Activated CD4-positive, alpha-beta memory T cell treated with anti-CD3 and anti-CD28 coated beads for 36 hours (primary cell): ENCODE results near the gene POLA1. TPM values are rescaled to one million over a fixed set of nuclear protein-coding genes. Genes with fewer than 3 reads are reported as not detected.
A peak's percentile ranks its signal among the peaks of the same experiment; 100 is the strongest.

Source experiments
- CTCF ChIA-PET: fragments of 350-600 bp; sonication (Branson Sonifier 250); formaldehyde crosslinking; loops from one replicate; lab custom pipeline; 2021; ENCODE audit warnings: antibody characterized with exemption, inconsistent platforms; lab: Charles Lee
- POLR2A ChIA-PET: fragments of 350-600 bp; sonication (Branson Sonifier 250); formaldehyde crosslinking; loops from one replicate; lab custom pipeline; 2021; ENCODE audit warnings: antibody characterized with exemption; lab: Charles Lee
- DNase-seq: peaks from one replicate; pipeline ENCODE4 v3.0.0-alpha.2; 2020
- H3K27ac Mint-ChIP-seq: one replicate; pipeline ENCODE4 v1.8.0; 2021; ENCODE audit warnings: mixed read lengths
- H3K27me3 Mint-ChIP-seq: one replicate; pipeline ENCODE4 v1.8.0; 2021; ENCODE audit warnings: mixed read lengths
- H3K36me3 Mint-ChIP-seq: one replicate; pipeline ENCODE4 v1.8.0; 2021; ENCODE audit warnings: mixed read lengths
- H3K4me1 Mint-ChIP-seq: one replicate; pipeline ENCODE4 v1.8.0; 2021; ENCODE audit warnings: low read depth, mixed read lengths
- H3K4me3 Mint-ChIP-seq: one replicate; pipeline ENCODE4 v1.8.0; 2021; ENCODE audit warnings: mild to moderate bottlenecking, mixed read lengths
- H3K9me3 Mint-ChIP-seq: one replicate; pipeline ENCODE4 v1.8.0; 2021; ENCODE audit warnings: mixed read lengths
- intact Hi-C: fragments of 100-400 bp; cut with micrococcal nuclease; formaldehyde crosslinking; loops from one replicate; pipeline ENCODE4 v1.15.1; 2023
- total RNA-seq, 2 experiments: library from RNA; stranded (reverse); gene quantifications; one replicate each; pipeline ENCODE4 v1.2.3, GENCODE V29; 2021

Gene POLA1
- total RNA-seq, 2 experiments from 2014 or later, result 40.9 to 41.7 TPM

DNA sequence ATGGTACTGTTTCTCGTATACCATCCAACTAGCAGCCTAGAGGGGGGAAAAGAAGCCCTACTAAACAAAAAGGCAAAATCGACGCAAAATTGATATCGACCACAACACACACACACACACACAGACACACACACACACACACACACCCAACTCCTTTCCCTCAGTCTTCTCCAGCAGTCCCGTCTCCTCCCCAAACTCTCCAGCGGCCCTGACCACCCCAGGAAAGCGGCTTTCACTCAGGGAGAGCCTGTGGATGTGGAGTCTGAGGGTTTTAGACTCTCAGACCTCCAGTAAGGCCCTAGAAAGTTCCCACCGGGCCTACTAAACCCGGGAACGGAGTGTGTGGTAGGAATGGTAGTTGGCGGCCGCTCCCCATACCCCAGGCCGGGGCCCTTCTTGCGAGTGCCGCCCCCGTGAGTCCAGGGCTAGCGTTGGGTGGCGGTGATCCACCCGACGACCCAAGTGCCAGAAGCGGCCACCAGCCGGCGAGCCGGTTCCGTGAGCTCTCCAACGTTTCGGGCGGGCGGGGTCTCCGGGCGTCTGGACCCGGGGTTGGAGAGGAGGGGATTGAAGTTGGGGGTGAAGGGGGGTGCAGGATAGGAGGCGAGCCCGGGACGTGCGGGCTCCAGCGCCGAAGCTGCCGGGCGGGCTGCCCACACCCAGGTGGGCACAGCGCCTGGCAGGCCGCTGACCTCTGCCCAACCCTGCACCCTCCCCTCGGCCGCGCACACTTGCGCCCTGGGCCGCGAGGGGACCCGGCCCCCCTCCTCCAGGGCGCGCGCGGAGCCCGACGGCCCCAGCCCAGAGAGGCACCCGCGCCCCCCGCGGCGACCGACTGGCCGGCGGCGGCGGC, 308.3 kb downstream of the POLA1 start:
- CTCF ChIA-PET, result interaction anchor here (0.6 kb wide), 1 partner anchor 20 kb away, joined by 4 read pairs; no protein-coding TSS in a partner anchor
- Mint-ChIP-seq H3K27ac (no peak overlapping the region), H3K27me3 (peaks cover 27% of the 10 kb centered on the region), H3K9me3 (no peaks in the 10 kb centered on the region), H3K36me3 (no peaks in the 10 kb centered on the region), H3K4me3 (no peak overlapping the region), H3K4me1 (peaks cover 19% of the 10 kb centered on the region)
- POLR2A ChIA-PET, result no interaction called here
- no peak for DNase-seq
- intact Hi-C loops, result no loop called here

DNA sequence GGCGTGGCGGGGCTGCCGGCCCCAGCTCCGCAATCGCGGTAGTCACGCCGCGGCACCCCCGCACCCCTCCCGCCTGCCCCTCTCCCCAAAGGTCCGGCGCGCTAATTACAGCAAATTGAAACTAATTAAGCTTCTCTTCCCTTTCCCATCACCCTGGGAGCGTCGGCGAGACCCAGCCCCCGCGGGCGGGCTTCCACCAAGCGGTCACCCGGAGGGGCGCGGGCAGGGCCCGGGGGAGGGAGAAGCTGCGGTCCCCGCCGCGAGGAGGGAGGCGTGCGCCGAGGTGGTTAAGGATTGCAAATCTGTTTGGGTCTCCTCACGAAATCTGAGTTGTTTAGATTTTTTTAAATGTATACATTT, 308.9 kb downstream of the POLA1 start:
- ChIA-PET POLR2A (no interaction called here), CTCF (interaction anchor here (0.6 kb wide), 1 partner anchor 20 kb away, joined by 4 read pairs; no protein-coding TSS in a partner anchor)
- intact Hi-C loops, result no loop called here

GRCh38 chrX:25003066-25003849, 309.5 kb downstream of the POLA1 start:
- POLR2A ChIA-PET, result no interaction called here
- intact Hi-C loops, result no loop called here
- H3K4me1 Mint-ChIP-seq, result peaks cover 19% of the 10 kb centered on the region
- H3K36me3 Mint-ChIP-seq, result no peaks in the 10 kb centered on the region
- DNase-seq, result no peak
- H3K27me3 Mint-ChIP-seq, result peaks cover 36% of the 10 kb centered on the region
- peak overlapping the region; percentile 45 for H3K27ac Mint-ChIP-seq
- H3K9me3 Mint-ChIP-seq, result no peaks in the 10 kb centered on the region
- peak overlapping the region; percentile 67 for H3K4me3 Mint-ChIP-seq
- CTCF ChIA-PET, result no interaction called here

More for the DNA sequence above, 308.9 kb downstream of the POLA1 start:
- Mint-ChIP-seq H3K4me3 (no peak overlapping the region), H3K27ac (no peak overlapping the region), H3K36me3 (no peaks in the 10 kb centered on the region), H3K4me1 (peaks cover 19% of the 10 kb centered on the region), H3K9me3 (no peaks in the 10 kb centered on the region), H3K27me3 (peaks cover 30% of the 10 kb centered on the region)
- no peak for DNase-seq

DNA sequence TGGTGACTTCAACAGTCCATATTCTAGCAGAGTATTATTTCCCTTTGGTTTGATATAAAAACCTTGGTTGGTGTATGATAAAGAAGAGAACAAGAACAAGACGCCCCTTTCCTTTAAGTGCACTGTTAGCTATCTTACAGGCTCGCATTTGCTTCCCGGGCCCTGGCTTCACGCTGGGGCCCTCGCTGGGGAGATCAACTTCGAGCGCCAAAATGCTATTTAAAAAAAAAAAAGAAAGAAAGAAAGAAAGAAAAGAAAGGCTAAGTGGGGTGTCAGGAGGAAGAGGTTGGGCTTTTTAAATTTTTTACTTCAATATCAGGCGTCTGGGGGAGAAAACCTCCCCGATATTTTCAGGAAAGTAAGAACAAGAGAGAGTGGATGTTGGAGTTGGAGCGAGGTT, 310.3 kb downstream of the POLA1 start:
- H3K27ac Mint-ChIP-seq, result no peak overlapping the region
- no peak overlapping the region for H3K4me3 Mint-ChIP-seq
- H3K27me3 Mint-ChIP-seq, result peaks cover 37% of the 10 kb centered on the region
- H3K36me3 Mint-ChIP-seq, result no peaks in the 10 kb centered on the region
- POLR2A ChIA-PET, result no interaction called here
- intact Hi-C loops, result loop anchor here (1.0 kb wide), 1 partner anchor 16 kb away; no protein-coding TSS in a partner anchor
- peaks cover 19% of the 10 kb centered on the region for H3K4me1 Mint-ChIP-seq
- CTCF ChIA-PET, result no interaction called here
- DNase-seq, result no peak
- no peaks in the 10 kb centered on the region for H3K9me3 Mint-ChIP-seq

DNA sequence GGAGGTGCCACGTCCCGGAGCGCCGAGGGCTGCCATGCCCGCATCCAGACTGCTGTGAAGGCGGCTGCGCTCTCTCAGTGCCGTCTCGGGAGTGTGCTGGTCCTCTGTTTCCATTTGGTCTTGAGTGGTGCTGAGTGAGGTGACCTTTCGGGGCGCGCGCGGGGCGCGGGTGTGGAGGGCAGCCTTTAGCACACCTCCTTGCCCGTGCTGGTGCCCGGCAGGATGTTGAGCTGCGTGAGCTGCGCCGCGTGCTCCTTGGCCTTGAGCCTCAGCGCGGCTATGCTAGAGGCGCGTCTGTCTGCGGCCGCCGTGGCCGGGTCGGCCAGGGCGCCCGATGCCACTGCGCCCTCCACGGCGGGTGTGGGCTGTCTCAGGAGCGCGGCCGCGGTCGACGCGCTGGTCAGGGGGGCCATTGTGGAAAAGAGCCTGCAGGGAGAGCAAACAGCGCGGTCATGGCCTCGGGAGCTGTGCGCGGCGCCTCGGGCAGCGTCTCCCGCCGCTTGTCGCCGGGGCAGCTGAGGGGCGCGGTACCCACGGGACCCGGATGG, 310.8 kb downstream of the POLA1 start:
- H3K36me3 Mint-ChIP-seq, result no peaks in the 10 kb centered on the region
- H3K9me3 Mint-ChIP-seq, result no peaks in the 10 kb centered on the region
- peaks cover 19% of the 10 kb centered on the region for H3K4me1 Mint-ChIP-seq
- no peak overlapping the region for H3K4me3 Mint-ChIP-seq
- ChIA-PET POLR2A (no interaction called here), CTCF (interaction anchor here (0.5 to 1.5 kb wide), 2 partner anchors 24 to 252 kb away, joined by 3 to 4 read pairs; no protein-coding TSS in a partner anchor)
- no peak overlapping the region for H3K27ac Mint-ChIP-seq
- peaks cover 38% of the 10 kb centered on the region for H3K27me3 Mint-ChIP-seq
- intact Hi-C loops, result loop anchor here (1.0 kb wide), 1 partner anchor 16 kb away; no protein-coding TSS in a partner anchor
- DNase-seq, result no peak

DNA sequence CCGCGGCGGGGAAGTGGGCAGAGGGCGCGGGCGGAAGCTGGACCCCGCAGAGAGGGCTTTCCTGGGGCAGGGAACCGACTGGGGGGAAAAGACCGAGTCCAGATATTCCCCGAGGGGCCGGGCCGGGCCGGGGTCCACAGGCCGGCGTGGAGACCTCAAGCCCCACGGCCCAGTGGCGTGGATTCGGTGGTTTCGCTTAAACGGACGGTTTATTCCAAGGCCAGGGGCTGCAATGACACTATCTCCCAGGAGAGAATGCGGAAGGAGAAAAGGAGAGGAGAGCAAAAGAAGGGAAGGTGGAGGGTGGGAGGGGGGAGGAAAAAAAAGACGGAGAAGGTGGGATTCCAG, 311.3 kb downstream of the POLA1 start:
- H3K27ac Mint-ChIP-seq, result no peak overlapping the region
- peaks cover 40% of the 10 kb centered on the region for H3K27me3 Mint-ChIP-seq
- ChIA-PET POLR2A (no interaction called here), CTCF (interaction anchor here (1.5 kb wide), 1 partner anchor 24 kb away, joined by 4 read pairs; no protein-coding TSS in a partner anchor)
- H3K9me3 Mint-ChIP-seq, result no peaks in the 10 kb centered on the region
- H3K4me3 Mint-ChIP-seq, result no peak overlapping the region
- DNase-seq, result no peak
- H3K4me1 Mint-ChIP-seq, result peaks cover 19% of the 10 kb centered on the region
- no peaks in the 10 kb centered on the region for H3K36me3 Mint-ChIP-seq
- intact Hi-C loops, result no loop called here

DNA sequence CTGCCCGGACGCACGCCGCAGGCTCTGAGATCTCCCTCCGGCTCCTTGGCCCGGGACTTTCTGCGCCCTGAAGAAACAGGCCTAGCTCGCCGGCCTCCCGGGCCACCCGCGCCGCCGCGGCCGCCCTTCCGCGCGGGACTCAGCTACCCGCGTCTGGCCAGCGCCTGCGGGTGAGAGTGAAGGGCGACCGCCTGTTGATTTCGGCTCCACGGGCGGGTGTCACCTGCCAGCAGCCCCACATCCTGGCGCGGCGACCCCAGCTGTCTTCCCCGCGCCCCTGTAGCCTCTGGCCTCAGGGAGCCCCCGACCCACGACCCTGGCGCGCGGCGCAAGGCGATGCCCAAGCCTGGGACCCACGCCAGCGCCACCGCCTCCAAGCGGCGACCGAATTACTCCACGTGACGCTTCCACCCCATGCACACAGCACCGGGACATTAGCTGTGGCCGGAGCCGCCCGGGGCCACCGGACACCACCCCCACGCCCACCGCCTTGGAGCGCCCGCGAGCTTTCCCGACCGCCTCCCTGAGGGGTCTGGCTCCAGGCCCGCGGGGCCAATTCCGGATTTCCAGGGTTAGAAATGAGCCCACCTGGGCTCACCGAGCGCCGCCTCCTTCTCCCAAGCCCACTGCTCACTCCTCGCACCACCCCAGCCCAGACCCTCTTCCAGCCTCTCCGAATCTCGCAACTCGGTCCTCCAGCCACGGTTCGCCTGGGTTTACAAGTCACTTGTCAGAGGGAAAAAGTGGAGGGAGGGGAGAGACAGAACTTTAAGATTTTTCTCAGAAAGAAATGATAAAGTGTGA, 311.9 kb downstream of the POLA1 start:
- Mint-ChIP-seq H3K4me3 (no peak overlapping the region), H3K27me3 (peaks cover 44% of the 10 kb centered on the region), H3K27ac (no peak overlapping the region), H3K36me3 (no peaks in the 10 kb centered on the region), H3K4me1 (peaks cover 19% of the 10 kb centered on the region), H3K9me3 (no peaks in the 10 kb centered on the region)
- no peak for DNase-seq
- POLR2A ChIA-PET, result no interaction called here
- CTCF ChIA-PET, result interaction anchor here (1.5 kb wide), 1 partner anchor 23 kb away, joined by 4 read pairs; no protein-coding TSS in a partner anchor
- intact Hi-C loops, result no loop called here

DNA sequence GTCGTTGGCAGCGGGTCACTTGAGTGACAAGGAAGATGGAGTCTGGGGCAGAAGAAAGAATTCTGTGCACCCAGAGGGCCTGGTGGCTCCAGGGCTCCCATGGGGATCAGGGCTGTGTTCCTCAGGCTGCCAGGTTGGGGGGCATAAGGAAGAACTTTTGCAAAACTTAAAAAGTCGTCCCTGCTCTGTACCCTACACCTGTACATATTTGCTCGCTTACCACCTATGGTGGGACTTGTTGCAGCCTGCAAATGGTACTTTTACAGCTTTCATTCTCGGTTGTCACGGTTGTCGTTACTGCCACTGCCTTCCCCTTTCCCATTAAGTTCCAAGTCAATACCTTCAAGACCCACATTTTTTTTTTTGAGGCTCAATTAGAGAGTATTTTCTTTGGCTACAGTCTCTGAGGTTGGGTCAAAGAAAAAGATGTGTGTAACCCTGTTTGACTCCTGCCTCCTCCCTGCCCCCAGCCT, 312.9 kb downstream of the POLA1 start:
- CTCF ChIA-PET, result interaction anchor here (0.6 to 0.7 kb wide), 2 partner anchors 17 to 21 kb away, joined by 3 read pairs; no protein-coding TSS in a partner anchor
- Mint-ChIP-seq H3K36me3 (no peaks in the 10 kb centered on the region), H3K27ac (no peak overlapping the region), H3K4me3 (peak overlapping the region; percentile 16), H3K4me1 (peaks cover 19% of the 10 kb centered on the region), H3K27me3 (peaks cover 46% of the 10 kb centered on the region), H3K9me3 (no peaks in the 10 kb centered on the region)
- intact Hi-C loops, result no loop called here
- no peak for DNase-seq
- POLR2A ChIA-PET, result no interaction called here

DNA sequence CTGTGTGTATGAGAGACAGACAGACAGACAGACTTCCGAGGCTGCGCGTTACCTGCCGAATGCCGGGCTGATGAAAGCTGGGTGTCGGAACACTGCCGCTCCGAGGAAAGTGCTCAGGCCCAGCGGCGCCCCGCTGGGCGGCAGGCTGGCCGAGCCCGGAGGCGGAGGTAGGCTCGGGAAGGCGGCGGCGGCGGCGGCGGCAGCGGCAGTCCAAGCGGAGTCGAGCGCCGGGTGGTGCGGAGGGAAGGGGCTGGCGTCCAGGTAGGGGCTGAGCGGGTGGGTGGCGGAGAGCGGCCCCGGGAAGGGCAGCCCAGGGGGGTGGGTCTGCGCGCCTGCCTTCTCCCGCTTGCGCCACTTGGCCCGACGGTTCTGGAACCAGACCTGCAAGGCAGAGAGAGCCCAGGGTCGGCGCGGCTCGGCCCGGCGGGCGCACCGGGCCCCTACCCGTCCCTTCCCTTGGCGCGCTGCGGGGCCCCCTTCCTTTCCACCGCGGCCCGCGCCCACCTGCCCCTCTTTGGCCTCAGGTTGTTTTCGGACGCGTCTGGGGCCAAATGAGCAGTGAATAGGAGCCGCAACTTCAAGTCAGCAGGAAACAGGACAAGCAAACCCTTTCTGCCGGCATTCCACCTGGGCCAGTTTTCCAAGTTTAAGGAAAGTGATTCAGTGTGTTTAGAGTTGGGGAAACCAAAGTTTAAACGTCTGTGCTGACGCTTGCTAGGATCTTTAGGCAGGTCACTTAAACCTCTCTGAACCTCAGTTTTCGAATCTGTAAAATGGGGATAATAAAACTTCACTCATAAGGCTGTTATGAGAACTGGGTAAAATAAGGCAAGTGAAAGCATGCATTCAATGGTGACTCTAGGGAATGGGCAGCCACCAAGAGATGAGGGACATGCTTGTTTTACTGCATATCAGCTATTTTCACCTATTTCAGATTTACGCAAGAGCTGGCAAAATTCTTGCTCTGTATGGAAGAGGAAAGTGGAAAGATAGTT, 313.6 kb downstream of the POLA1 start:
- POLR2A ChIA-PET, result no interaction called here
- H3K9me3 Mint-ChIP-seq, result no peaks in the 10 kb centered on the region
- intact Hi-C loops, result no loop called here
- CTCF ChIA-PET, result interaction anchor here (1.7 kb wide), 1 partner anchor 136 kb away, joined by 5 read pairs; no protein-coding TSS in a partner anchor
- no peak overlapping the region for H3K27ac Mint-ChIP-seq
- H3K4me1 Mint-ChIP-seq, result peaks cover 17% of the 10 kb centered on the region
- H3K4me3 Mint-ChIP-seq, result peak overlapping the region; percentile 16
- peaks cover 43% of the 10 kb centered on the region for H3K27me3 Mint-ChIP-seq
- no peaks in the 10 kb centered on the region for H3K36me3 Mint-ChIP-seq
- no peak for DNase-seq

DNA sequence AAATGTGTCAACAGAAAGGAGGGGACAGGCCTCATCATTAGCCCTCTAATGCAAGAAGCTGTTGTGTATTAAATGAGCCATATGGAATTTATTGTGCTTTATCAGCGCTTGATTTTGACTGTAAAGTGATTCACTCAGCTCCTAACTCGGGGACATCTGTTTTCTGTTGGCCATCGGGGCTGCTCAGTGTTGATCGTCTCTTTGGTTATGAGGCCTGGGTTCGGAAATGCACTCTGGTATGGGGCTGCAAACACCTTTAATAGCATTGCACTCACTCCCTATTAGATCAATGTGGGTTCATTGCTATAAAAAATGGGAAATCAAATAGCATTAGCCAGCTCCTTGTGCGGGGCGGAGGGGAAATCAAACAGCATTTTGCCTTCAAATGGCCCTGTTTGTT, 315.7 kb downstream of the POLA1 start:
- Mint-ChIP-seq H3K36me3 (no peaks in the 10 kb centered on the region), H3K9me3 (no peaks in the 10 kb centered on the region), H3K27ac (no peak overlapping the region), H3K4me3 (no peak overlapping the region), H3K27me3 (peaks cover 42% of the 10 kb centered on the region), H3K4me1 (peaks cover 10% of the 10 kb centered on the region)
- intact Hi-C loops, result no loop called here
- POLR2A ChIA-PET, result no interaction called here
- CTCF ChIA-PET, result interaction anchor here (0.6 to 1.7 kb wide), 3 partner anchors 12 to 546 kb away, joined by 3 to 7 read pairs (median 5); no protein-coding TSS in a partner anchor
- DNase-seq, result no peak
